Skeletal muscle tissue (tissue), 4 donors: ENCODE results near the gene MPZL1. TPM values are rescaled to one million over a fixed set of nuclear protein-coding genes. Genes with fewer than 3 reads are reported as not detected.
"Not testable (repeated sequence)": the region's sequence is repeated elsewhere in the genome, so short reads cannot be mapped to it uniquely, and the experiment has no call there.

Experiments
- H3K27ac ChIP-seq: one replicate; pipeline ENCODE4 v1.7.0; 2013; ENCODE audit warnings: mild to moderate bottlenecking, low read depth, low read length, inconsistent platforms
- H3K27me3 ChIP-seq, 3 donors: one replicate each; pipeline ENCODE4 v1.7.0; 2013; ENCODE audit warnings: low read length in 3 of 3; ENCODE audit not compliant: control insufficient read depth in 3 of 3, insufficient read depth in 3 of 3
- H3K36me3 ChIP-seq, 3 donors: one replicate each; pipeline ENCODE4 v1.7.0; 2013; ENCODE audit warnings: low read length in 3 of 3; ENCODE audit not compliant: control insufficient read depth in 3 of 3, insufficient read depth in 3 of 3
- H3K4me1 ChIP-seq, 3 donors: one replicate each; pipeline ENCODE4 v1.7.0; 2013; ENCODE audit warnings: low read length in 3 of 3, mild to moderate bottlenecking in 3 of 3; ENCODE audit not compliant: control insufficient read depth in 3 of 3, insufficient read depth in 3 of 3
- H3K4me3 ChIP-seq, 3 donors: one replicate each; pipeline ENCODE4 v1.7.0; 2013; ENCODE audit warnings: low read length in 3 of 3
- H3K9ac ChIP-seq, 3 donors: one replicate each; pipeline ENCODE4 v1.7.0; 2013; ENCODE audit warnings: low read length in 3 of 3, mild to moderate bottlenecking in 3 of 3, moderate library complexity in 2 of 3, low read depth in 1 of 3
- H3K9me3 ChIP-seq, 3 donors: one replicate each; pipeline ENCODE4 v1.7.0; 2013; ENCODE audit warnings: low read length in 3 of 3; ENCODE audit not compliant: control insufficient read depth in 3 of 3
- total RNA-seq: library from RNA; depleted of rRNA; stranded (reverse); fragments of >200 nt; gene quantifications from one replicate; pipeline ENCODE4 v1.2.3, GENCODE V29; 2014
- donor health status: Osteomylitis.

The MPZL1 gene
- total RNA-seq, 1 donor from 2014 or later = 41.8 TPM

DNA sequence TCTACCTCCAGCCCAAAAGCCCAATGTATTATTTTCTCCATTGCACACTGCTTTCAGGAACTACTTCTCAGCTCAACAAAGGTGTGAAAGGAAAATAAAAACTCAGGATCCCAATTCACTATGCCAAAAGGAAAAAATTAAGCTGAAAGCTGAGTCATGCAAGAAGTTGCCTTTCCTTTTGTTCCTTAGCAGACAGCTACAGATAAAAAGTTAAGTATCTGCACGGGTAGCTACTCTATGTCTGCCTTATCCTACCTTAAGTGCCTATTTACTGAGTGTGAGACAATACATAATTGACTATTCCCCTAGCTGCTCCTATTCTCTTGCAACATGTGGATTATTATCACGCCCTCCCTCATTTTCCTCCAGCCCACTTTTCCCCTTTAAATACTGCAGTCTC, 108.1 kb downstream of the MPZL1 start:
- H3K27me3 ChIP-seq = no peaks in the 10 kb centered on the region
- no peaks in the 10 kb centered on the region for H3K9me3 ChIP-seq
- no peak overlapping the region for H3K9ac ChIP-seq
- H3K4me1 ChIP-seq = no peaks in the 10 kb centered on the region
- no peaks in the 10 kb centered on the region for H3K36me3 ChIP-seq
- no peak overlapping the region for H3K27ac ChIP-seq
- H3K4me3 ChIP-seq = no peak overlapping the region

GRCh38 chr1:167830668-167831067, 108.9 kb downstream of the MPZL1 start:
- H3K4me1 ChIP-seq, H3K27me3 ChIP-seq, H3K36me3 ChIP-seq, H3K9me3 ChIP-seq, H3K4me3 ChIP-seq, H3K9ac ChIP-seq, H3K27ac ChIP-seq: not testable (repeated sequence)

- no peak overlapping the region for H3K9ac ChIP-seq
- H3K36me3 ChIP-seq = no peaks in the 10 kb centered on the region
- no peaks in the 10 kb centered on the region for H3K9me3 ChIP-seq
- no peaks in the 10 kb centered on the region for H3K27me3 ChIP-seq
- H3K4me3 ChIP-seq = no peak overlapping the region
- H3K4me1 ChIP-seq = no peaks in the 10 kb centered on the region
- H3K27ac ChIP-seq = no peak overlapping the region
Observed at GRCh38 chr1:167832693-167833092, 110.9 kb downstream of the MPZL1 start.

DNA sequence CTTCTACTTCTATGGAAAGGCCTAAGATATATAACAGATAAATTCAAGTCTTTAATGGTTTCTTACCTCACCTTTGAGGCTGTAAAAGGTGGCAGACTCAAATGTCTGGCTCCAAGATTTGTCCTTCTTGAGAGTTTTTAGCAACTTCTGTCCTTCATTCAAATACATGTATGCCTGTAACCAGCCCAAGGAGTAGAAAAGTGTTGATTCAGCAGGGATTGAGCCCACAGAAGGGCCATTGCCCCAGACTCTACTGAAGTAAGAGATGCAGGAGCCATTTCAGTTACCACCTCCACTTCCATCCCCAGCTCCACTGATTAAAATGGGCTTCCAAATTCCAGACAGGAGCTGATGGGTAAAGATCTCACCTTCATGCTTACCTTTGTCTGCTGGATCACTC, 112.1 kb downstream of the MPZL1 start:
- Histone ChIP-seq H3K4me3 (no peak overlapping the region), H3K9ac (no peak overlapping the region), H3K9me3 (no peaks in the 10 kb centered on the region), H3K36me3 (no peaks in the 10 kb centered on the region), H3K27ac (no peak overlapping the region), H3K4me1 (no peaks in the 10 kb centered on the region), H3K27me3 (no peaks in the 10 kb centered on the region)

DNA sequence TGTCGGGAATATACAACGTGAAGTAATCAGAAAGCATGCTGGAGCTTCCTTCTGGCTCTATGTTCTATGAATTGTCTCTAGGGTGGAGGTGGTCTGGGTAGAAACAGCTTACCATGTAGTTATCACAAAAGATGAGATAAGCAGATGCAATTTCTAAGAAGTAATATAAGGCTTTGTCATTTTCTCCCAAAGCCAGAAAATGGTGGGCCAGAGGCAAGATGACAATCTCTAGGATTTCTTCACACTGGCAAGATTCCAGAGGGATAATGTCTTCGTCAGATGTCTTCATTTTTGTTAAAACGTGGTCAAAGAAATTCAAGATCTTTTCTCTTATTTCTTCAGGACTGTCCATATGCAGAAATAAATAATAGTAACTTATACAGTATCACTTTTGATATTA, 114.4 kb downstream of the MPZL1 start:
- no peak overlapping the region for H3K9ac ChIP-seq

DNA sequence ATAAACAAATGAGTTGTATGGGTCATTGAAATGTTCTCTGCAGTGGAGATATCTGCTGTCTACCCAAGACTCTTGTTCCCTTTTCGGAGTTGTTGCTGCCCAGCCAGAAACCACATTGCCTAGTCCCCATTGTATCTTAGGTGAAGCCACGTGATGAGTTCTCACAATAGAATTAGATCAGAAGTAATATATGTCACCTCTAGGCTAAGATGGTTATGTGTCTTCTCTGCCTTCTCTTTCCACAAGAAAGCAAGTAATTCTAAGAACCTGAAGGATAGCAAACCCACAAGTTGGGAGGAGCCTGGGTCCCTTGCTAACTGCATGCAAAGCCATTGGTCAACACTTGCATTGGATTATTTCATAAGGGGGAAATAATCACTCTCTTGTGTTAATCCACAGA, 115.5 kb downstream of the MPZL1 start:
- no peaks in the 10 kb centered on the region for H3K4me1 ChIP-seq
- no peak overlapping the region for H3K9ac ChIP-seq
- no peak overlapping the region for H3K4me3 ChIP-seq
- H3K9me3 ChIP-seq = no peaks in the 10 kb centered on the region
- no peak overlapping the region for H3K27ac ChIP-seq
- no peaks in the 10 kb centered on the region for H3K27me3 ChIP-seq
- no peaks in the 10 kb centered on the region for H3K36me3 ChIP-seq

More for the DNA sequence above, 114.4 kb downstream of the MPZL1 start:
- H3K4me1 ChIP-seq = no peaks in the 10 kb centered on the region
- no peak overlapping the region for H3K4me3 ChIP-seq
- H3K36me3 ChIP-seq = no peaks in the 10 kb centered on the region
- H3K9me3 ChIP-seq = no peaks in the 10 kb centered on the region
- no peak overlapping the region for H3K27ac ChIP-seq
- no peaks in the 10 kb centered on the region for H3K27me3 ChIP-seq

DNA sequence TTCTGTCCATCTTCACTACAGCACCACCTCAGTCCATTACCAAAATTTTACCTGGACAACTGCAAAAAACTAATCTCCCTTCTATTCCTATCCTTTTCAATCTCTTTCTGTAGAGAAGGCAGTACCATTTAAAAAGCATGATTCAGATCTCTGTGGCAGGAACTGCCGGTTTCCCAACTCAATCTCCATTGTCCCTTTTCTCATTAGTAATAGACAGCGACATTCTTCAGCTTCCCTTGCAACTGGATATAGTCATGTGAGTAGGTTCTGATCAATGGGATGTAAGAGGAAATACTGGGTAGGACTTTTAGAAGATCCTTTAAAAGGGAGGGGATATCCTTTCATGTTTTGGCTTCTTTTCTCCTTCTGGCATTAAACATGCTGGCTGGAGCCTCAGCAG, 117.2 kb downstream of the MPZL1 start:
- no peak overlapping the region for H3K9ac ChIP-seq
- H3K27me3 ChIP-seq = no peaks in the 10 kb centered on the region
- H3K4me3 ChIP-seq = no peak overlapping the region

More for the DNA sequence above, 117.2 kb downstream of the MPZL1 start:
- no peaks in the 10 kb centered on the region for H3K9me3 ChIP-seq
- no peak overlapping the region for H3K27ac ChIP-seq
- no peaks in the 10 kb centered on the region for H3K36me3 ChIP-seq
- no peaks in the 10 kb centered on the region for H3K4me1 ChIP-seq

Other genes with a start within 250 kb of the MPZL1 start
- gene CD247, start 203.5 kb upstream of the MPZL1 start, total RNA-seq = 0.52 TPM
- gene CREG1, start 168.2 kb upstream of the MPZL1 start, total RNA-seq = 25.6 TPM
- 45.9 TPM for gene RCSD1, start 91.8 kb upstream of the MPZL1 start, total RNA-seq
- gene ADCY10, start 192.2 kb downstream of the MPZL1 start, total RNA-seq = under 0.01 TPM
- gene DCAF6, start 214.7 kb downstream of the MPZL1 start, total RNA-seq = 93.9 TPM
- 38.1 TPM for gene MPC2, start 215.1 kb downstream of the MPZL1 start, total RNA-seq